ENCODE results near the gene COL6A3. TPM values are rescaled to one million over a fixed set of nuclear protein-coding genes. Genes with fewer than 3 reads are reported as not detected.

COL6A3 gene
- total and polyA plus RNA-seq, 2 donors, result 412 to 1,173 TPM

DNA sequence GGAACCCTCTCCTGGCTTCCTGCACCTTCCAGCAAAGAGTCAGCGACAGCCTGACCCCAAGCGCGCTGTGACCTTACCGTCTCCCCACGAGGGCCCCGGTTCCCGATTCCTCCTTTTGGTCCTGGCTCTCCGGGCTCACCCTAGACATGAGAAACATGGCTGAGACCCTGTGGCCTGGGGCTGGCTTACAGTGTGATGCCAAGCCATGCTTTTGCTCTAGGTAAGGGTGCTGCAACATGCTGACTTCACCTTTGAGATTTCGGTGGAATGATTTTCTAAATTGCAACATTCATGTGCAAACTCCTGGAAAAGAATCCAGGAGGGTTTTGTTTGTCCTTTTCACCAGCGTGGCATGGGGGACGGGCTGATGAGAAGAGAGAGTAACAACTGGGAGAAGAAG is 63.9 kb downstream of the COL6A3 start:
- no peaks in the 10 kb centered on the region for H3K36me3 ChIP-seq (ENCODE audit: insufficient read depth)
- 85% methylated on average over 11 of the region's 11 CpGs for WGBS
- no peaks in the 10 kb centered on the region for H3K4me1 ChIP-seq (ENCODE audit: insufficient read depth)
- no peak overlapping the region for H3K4me3 ChIP-seq (ENCODE audit: low read depth, low read length)
- no peak overlapping the region for H3K27ac ChIP-seq (ENCODE audit: low read depth)
- no peak for DNase-seq (ENCODE audit: extremely low spot score)

DNA sequence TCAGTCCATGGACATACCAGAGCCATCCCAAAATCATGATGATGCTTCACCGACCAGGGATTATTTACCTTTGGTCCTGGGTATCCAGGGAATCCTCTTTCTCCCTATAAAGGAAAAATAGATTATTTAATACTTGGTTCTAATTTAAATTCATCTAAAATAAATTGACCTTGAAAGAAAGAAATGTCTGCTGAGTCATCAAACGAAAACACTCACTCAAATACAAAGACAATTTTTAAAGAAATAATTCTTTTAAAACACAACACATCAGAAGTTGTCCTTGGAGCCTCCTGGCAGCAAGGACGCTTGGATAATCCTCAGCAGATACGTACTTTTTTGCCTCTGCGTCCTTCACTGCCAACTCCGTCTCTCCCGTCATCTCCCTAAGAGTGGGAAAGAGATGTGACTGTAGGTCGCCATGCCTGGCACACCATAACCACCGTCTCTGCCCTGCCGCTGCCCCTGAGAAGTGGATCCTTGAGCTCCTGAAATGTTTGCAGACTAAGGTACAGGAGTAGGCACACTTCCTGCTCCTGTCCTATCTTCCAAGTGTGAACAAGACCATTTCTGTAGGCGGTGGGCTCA is 65.6 kb downstream of the COL6A3 start:
- no peak for DNase-seq (ENCODE audit: extremely low spot score)
- H3K36me3 ChIP-seq (ENCODE audit: insufficient read depth), result no peaks in the 10 kb centered on the region
- no peaks in the 10 kb centered on the region for H3K4me1 ChIP-seq (ENCODE audit: insufficient read depth)
- 85% methylated on average over 11 of the region's 11 CpGs for WGBS
- no peak overlapping the region for H3K4me3 ChIP-seq (ENCODE audit: low read depth, low read length)
- no peak overlapping the region for H3K27ac ChIP-seq (ENCODE audit: low read depth)

DNA sequence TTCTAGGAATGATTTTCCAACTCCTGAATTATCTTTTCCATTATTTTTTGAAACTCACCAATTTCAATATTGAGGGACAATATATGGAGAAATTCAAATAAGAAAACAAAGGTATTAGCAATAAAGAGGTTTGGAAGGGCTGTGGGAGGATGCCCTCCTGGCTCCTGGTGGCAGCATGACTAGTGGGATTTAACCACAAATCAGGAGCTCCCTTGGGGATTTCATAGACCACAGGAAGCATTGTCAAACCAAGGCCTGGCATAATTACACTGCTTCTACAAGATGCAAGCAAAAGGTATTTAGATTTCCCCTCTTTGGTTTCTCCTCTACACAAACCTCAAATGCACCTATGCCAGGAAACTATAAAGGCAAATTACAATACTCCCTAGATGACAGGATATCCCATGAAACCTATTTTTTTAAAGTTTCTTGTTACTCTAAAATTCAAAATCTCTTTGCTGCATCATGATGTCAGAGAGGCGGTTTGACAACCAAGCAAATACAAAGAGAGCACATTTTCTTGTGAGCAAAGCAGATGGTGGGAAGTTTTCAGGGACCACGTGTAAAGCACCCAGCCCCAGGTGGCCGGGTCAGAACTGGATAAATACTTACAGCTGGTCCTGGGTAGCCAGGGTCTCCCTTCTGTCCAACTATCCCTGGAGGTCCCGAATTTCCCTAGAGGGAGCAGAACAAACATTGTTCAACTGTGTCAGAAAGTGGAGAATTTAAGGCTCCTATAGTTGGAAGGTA is 67.9 kb downstream of the COL6A3 start:
- H3K36me3 ChIP-seq (ENCODE audit: insufficient read depth), result no peaks in the 10 kb centered on the region
- no peaks in the 10 kb centered on the region for H3K4me1 ChIP-seq (ENCODE audit: insufficient read depth)
- no peak overlapping the region for H3K4me3 ChIP-seq (ENCODE audit: low read depth, low read length)
- DNase-seq (ENCODE audit: extremely low spot score), result no peak
- 85% methylated on average over 4 of the region's 4 CpGs for WGBS
- H3K27ac ChIP-seq (ENCODE audit: low read depth), result no peak overlapping the region

DNA sequence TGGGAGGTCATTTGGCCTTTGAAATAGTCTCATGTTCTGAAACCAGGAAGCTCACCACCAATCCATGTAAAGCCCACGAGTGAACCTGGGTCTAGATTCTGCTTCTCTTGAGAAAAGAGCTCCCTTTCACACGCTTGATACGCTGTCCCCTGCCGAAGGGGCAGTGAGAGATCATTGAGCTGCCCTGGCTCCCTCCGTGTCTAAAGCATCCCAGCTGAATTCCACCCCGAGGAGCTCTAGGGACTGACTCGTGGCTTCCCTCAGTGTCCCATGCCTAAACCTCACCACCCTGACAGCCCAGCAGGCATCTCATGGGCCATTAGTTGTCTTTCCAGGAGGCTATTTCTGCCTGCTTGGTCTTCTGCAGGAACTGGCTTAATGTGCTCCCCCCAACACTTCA is 68.6 kb downstream of the COL6A3 start:
- 88% methylated on average over 7 of the region's 7 CpGs for WGBS
- no peaks in the 10 kb centered on the region for H3K36me3 ChIP-seq (ENCODE audit: insufficient read depth)
- no peak overlapping the region for H3K4me3 ChIP-seq (ENCODE audit: low read depth, low read length)
- no peak for DNase-seq (ENCODE audit: extremely low spot score)
- H3K27ac ChIP-seq (ENCODE audit: low read depth), result no peak overlapping the region
- no peaks in the 10 kb centered on the region for H3K4me1 ChIP-seq (ENCODE audit: insufficient read depth)

DNA sequence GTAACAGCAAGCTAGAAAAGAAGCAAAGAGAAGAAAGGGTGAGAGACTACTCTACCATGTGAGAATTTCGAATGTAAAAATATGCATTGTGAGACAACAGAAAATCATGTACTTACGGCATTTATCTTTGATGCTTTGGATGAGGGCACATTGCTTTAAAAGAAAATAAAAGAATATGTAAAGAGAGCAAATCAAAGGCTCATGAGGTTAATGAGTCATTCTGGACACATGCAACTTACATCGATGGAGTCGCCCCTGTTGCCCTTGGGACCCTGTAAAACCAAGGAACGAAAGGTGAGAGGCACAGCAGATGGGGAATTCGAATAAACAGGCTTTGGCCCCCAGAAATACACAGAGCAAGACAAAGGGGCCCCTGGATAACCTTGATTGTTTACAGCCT is 69.0 kb downstream of the COL6A3 start:
- Histone ChIP-seq H3K4me3 (ENCODE audit: low read depth, low read length) (no peak overlapping the region), H3K36me3 (ENCODE audit: insufficient read depth) (no peaks in the 10 kb centered on the region), H3K27ac (ENCODE audit: low read depth) (no peak overlapping the region), H3K4me1 (ENCODE audit: insufficient read depth) (no peaks in the 10 kb centered on the region)
- no peak for DNase-seq (ENCODE audit: extremely low spot score)
- WGBS, result 87% methylated on average over 6 of the region's 6 CpGs

DNA sequence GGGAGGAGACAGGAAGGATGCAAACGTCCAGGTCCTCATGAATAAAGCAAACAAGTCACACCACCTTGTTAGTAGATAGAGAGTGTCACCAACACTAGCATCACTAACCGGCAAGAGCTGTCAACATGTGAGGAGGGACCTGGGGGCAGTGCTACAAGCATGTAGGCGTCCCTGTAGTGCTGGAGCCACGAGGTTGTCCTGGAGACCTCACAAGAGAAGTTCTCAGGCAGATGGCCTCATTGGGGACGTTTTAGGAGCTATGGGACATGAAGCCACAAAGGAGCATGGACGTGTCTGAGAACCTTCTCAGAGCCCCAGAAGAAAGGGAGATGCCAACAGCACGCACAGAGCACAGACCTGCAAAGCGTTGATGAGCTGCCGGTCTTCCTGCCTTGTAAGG is 70.0 kb downstream of the COL6A3 start:
- WGBS, result 82% methylated on average over 9 of the region's 9 CpGs
- Histone ChIP-seq H3K27ac (ENCODE audit: low read depth) (no peak overlapping the region), H3K4me1 (ENCODE audit: insufficient read depth) (no peaks in the 10 kb centered on the region), H3K36me3 (ENCODE audit: insufficient read depth) (no peaks in the 10 kb centered on the region), H3K4me3 (ENCODE audit: low read depth, low read length) (no peak overlapping the region)
- DNase-seq (ENCODE audit: extremely low spot score), result no peak

DNA sequence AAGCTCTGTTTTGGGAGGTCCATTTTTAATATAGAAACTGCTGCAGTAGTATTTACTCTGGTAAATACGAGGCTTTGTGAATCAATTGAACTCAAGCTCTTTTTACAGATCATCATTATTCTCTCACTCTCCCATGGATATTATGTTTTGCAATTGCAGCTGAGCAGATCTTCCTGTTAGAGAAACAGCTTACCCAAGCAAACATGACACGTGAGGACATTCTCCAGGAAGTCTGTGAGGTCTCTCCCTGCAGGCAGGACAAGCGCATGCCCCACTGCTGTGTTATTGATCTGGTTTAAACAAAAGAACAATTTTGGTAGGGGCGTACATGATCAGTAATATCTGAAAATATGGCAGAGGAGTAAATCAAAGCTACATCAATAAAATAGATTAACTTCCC is 72.1 kb downstream of the COL6A3 start:
- Histone ChIP-seq H3K36me3 (ENCODE audit: insufficient read depth) (no peaks in the 10 kb centered on the region), H3K27ac (ENCODE audit: low read depth) (no peak overlapping the region), H3K4me1 (ENCODE audit: insufficient read depth) (no peaks in the 10 kb centered on the region), H3K4me3 (ENCODE audit: low read depth, low read length) (no peak overlapping the region)
- WGBS, result 33% methylated on average over 4 of the region's 4 CpGs
- DNase-seq (ENCODE audit: extremely low spot score), result no peak

DNA sequence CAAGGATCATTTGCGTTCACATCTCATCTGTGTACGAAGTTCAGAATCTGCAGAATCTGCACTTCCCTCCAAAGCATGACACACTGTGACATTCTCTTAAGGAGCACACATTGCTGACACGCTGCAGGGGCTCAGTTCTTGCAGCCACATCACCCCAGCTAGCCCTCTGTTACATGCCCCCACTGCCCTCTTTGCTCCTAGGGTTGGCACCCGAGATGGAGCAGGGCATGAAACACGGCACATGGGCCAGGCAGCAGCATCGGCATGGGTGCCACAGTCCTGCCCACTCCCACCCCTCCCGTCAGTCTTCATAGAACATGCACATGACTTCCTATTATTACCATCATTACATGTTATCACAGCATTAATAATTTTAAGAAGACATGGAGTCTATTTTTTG is 76.4 kb downstream of the COL6A3 start:
- Histone ChIP-seq H3K36me3 (ENCODE audit: insufficient read depth) (peaks cover 3% of the 10 kb centered on the region), H3K4me3 (ENCODE audit: low read depth, low read length) (no peak overlapping the region), H3K4me1 (ENCODE audit: insufficient read depth) (no peaks in the 10 kb centered on the region), H3K27ac (ENCODE audit: low read depth) (no peak overlapping the region)
- WGBS, result 87% methylated on average over 7 of the region's 7 CpGs
- no peak for DNase-seq (ENCODE audit: extremely low spot score)

DNA sequence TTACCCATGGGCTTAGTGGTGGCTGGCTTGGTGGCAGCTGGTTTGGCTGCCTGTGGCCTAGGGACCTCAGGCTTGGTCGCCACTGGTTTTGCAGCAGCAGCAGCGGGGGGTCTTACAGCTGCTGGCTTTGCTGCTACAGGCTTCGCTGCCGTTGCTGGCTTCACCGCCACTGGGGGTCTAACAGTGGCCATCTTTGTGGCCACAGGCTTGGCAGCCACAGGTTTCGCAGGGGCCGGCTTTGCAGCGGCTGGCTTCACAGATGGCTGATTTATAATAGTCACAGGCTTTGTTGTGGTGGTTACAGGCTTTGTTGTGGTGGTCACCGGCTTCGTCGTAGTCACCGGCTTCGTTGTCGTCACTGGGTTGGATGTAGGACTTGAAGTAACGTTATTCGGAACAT is 77.8 kb downstream of the COL6A3 start:
- H3K4me3 ChIP-seq (ENCODE audit: low read depth, low read length), result no peak overlapping the region
- H3K36me3 ChIP-seq (ENCODE audit: insufficient read depth), result peaks cover 3% of the 10 kb centered on the region
- DNase-seq (ENCODE audit: extremely low spot score), result no peak
- peak overlapping the region; percentile 53 for H3K27ac ChIP-seq (ENCODE audit: low read depth)
- H3K4me1 ChIP-seq (ENCODE audit: insufficient read depth), result no peaks in the 10 kb centered on the region
- WGBS, result 95% methylated on average over 16 of the region's 16 CpGs

DNA sequence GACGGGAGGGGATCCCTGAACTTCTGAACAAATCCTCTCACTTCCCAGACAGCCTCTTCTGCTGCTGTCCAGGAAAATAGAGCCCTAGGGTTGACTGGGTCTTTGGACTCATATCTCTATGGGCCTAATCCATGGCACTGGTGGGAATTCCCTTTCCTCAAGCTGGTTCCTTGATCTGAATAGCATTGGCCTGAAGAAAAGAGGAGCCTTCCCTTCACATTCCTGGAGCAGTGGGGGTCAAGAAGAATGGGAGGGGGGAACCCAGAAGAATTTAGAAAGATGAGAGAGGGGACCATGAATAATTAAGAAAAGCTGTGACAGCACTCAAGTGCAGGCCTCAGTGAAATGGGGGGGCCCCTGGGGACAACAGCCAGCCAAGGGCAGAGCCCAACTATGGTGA is 80.2 kb downstream of the COL6A3 start:
- no peak overlapping the region for H3K27ac ChIP-seq (ENCODE audit: low read depth)
- 97% methylated on average over 1 of the region's 1 CpG for WGBS

DNA sequence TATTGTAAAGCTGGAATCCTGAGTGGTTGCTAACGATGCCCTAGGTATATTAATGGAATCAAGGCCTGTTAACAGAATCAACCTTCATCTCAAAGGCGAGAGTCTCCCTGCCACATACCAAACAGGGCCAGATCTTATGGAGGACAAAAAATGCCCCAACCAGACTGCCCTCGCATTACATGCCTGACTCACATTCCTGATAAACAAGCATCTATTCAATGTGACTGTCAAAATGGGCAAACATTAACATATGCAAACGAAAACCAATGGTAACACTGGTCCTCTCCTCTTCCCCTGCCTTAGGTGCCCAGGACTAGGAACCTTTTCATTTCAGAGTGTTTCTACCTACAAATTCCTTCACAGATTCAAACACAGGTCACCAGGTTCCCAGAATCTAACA is 83.4 kb downstream of the COL6A3 start:
- Histone ChIP-seq H3K27ac (ENCODE audit: low read depth) (no peak overlapping the region), H3K4me3 (ENCODE audit: low read depth, low read length) (no peak overlapping the region), H3K4me1 (ENCODE audit: insufficient read depth) (peaks cover 1% of the 10 kb centered on the region), H3K36me3 (ENCODE audit: insufficient read depth) (no peaks in the 10 kb centered on the region)
- 70% methylated on average over 4 of the region's 4 CpGs for WGBS
- DNase-seq (ENCODE audit: extremely low spot score), result no peak

More for the DNA sequence above, 80.2 kb downstream of the COL6A3 start:
- no peak overlapping the region for H3K4me3 ChIP-seq (ENCODE audit: low read depth, low read length)
- peaks cover 3% of the 10 kb centered on the region for H3K36me3 ChIP-seq (ENCODE audit: insufficient read depth)
- DNase-seq (ENCODE audit: extremely low spot score), result no peak
- H3K4me1 ChIP-seq (ENCODE audit: insufficient read depth), result no peaks in the 10 kb centered on the region

DNA sequence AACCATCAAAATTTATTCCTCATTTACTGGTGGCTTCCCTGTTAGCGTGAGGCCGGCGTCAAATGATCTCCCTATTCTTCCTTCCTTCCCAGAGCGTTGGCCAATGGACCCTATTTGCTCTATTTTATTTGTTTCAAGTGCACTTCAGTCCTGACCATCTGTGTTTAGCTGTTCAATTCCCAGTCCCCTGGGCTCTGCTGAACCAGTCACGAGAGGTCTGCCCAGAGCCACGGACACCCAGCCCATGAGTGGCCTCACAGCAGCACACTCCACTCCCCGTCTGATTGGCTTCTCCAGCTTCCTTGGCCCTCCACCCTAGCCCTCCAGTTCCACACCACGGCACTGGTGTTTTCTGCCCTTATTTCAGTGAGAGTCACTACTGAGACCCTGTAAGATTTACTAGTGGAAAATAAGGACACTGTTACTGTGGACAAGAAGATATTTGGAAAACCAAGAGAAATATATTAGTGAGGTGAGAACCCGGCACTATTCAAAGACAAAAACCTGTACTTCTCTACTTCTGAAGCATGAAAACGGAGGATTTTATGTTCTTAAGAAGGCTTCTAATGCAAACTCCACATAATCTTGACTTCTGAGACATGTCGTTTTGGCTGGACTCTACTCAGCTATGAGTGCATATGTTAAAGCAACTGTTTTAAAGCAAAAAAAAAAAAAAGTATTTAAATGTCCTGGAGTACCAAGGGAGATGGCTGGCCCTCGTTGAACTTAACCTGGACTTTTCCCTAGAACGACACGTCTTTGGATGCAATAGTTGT is 86.6 kb downstream of the COL6A3 start:
- Histone ChIP-seq H3K36me3 (ENCODE audit: insufficient read depth) (no peaks in the 10 kb centered on the region), H3K4me3 (ENCODE audit: low read depth, low read length) (no peak overlapping the region), H3K27ac (ENCODE audit: low read depth) (peak overlapping the region; percentile 61), H3K4me1 (ENCODE audit: insufficient read depth) (peaks cover 1% of the 10 kb centered on the region)
- WGBS, result 55% methylated on average over 14 of the region's 14 CpGs
- DNase-seq (ENCODE audit: extremely low spot score), result no peak

DNA sequence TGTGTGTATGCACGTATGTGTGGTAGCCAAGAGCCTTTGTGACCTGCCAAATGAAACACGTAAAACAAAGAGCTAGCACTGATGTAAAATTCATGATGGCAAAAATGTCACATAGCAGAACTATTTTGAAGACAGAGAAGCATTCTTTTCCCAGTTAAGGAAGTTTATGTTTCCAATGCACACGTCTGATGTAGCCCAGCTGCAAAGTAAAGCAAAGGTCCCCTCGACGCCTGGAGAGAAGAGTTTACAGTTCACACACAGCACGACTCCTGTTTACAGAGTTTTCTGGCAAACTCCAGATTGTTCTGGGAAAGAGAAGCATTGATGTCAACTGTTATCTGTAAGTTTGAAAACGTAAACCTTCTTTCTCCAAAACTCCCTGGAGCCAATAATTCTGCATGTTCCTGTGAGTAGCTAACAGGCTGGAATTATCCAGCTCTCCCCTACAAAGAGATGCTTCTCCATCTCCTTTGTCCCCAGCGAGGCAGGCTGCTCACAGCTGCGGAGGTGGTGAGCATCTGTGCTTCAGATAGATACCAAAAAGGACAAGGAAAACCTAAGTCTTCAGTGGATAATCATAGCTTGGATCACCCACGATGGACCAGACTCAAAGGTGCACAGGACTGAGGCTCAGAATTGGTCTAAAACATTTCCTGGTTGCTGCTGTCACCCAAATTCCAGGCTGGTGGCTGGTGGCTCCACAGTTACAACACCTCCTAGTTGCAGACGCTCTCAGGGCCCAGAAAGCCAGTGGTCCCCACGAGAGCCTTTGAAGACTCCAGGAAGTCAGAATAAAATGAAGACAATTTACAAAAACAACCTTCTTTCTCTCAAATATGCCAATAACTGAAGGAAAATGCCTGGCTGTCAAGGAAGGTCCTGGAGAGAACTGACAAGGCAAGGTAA is 87.4 kb downstream of the COL6A3 start:
- H3K4me1 ChIP-seq (ENCODE audit: insufficient read depth), result peaks cover 1% of the 10 kb centered on the region
- H3K4me3 ChIP-seq (ENCODE audit: low read depth, low read length), result no peak overlapping the region

More for the DNA sequence above, 87.4 kb downstream of the COL6A3 start:
- WGBS, result 25% methylated on average over 12 of the region's 12 CpGs
- no peaks in the 10 kb centered on the region for H3K36me3 ChIP-seq (ENCODE audit: insufficient read depth)
- DNase-seq (ENCODE audit: extremely low spot score), result peak; percentile 85
- H3K27ac ChIP-seq (ENCODE audit: low read depth), result peak overlapping the region; percentile 61

Measured in urinary bladder (tissue), 4 donors.